K562 (cell line): ENCODE measurements around the gene SLC25A20.

Experiments
- CEBPG ChIP-seq, 3 experiments: fragments of 200-800 bp in 1 of 3; sonication (Bioruptor generic) in 1 of 3; sonication (generic) in 1 of 3; formaldehyde crosslinking in 1 of 3; IDR thresholded peaks in 2 of 3; conservative IDR thresholded peaks in 1 of 3; 2 replicates each; pipeline versions ENCODE4 v1.6.1 to v1.8.0; 2016 to 2022; ENCODE audit warnings: missing compliant biosample characterization in 2 of 3, missing genetic modification characterization in 2 of 3, mild to moderate bottlenecking in 1 of 3, missing genetic modification reagents in 1 of 3
- HDAC6 ChIP-seq: IDR thresholded peaks from 2 replicates; pipeline ENCODE4 v1.6.1; 2012; ENCODE audit warnings: low read depth, mild to moderate bottlenecking, control low read depth, inconsistent platforms, low read length, moderate library complexity
- MXI1 ChIP-seq: IDR thresholded peaks from 2 replicates; pipeline ENCODE4 v1.6.1; 2011; ENCODE audit warnings: low read depth, mild to moderate bottlenecking, improper control_type of control experiment, low read length
- NR3C1 ChIP-seq: sonication (generic); formaldehyde crosslinking; IDR thresholded peaks from 2 replicates; pipeline ENCODE4 v1.8.1; 2022; ENCODE audit warnings: missing genetic modification reagents
- POU5F1 ChIP-seq: fragments of 150-350 bp; IDR thresholded peaks from 2 replicates; pipeline ENCODE4 v1.6.1; 2014; ENCODE audit warnings: borderline replicate concordance, low read length, low read depth, mild to moderate bottlenecking; ENCODE audit not compliant: partially characterized antibody
- SRSF1 ChIP-seq: fragments of 200-400 bp; formaldehyde crosslinking; IDR thresholded peaks from 2 replicates; pipeline ENCODE4 v1.6.1; 2017; ENCODE audit warnings: mild to moderate bottlenecking, low read depth, low read length, moderate library complexity
- TEAD1 ChIP-seq, 2 experiments: fragments of 450-650 bp in 1 of 2; sonication (generic) in 1 of 2; formaldehyde crosslinking; IDR thresholded peaks; 2 replicates each; pipeline versions ENCODE4 v1.4.0 to v1.8.0; 2020 to 2022; ENCODE audit warnings: mild to moderate bottlenecking in 2 of 2, missing genetic modification reagents in 1 of 2
- ZNF766 ChIP-seq: fragments of 200-800 bp; sonication (Bioruptor generic); conservative IDR thresholded peaks from 2 replicates; pipeline ENCODE4 v1.6.1; 2016; ENCODE audit warnings: missing genetic modification characterization, missing compliant biosample characterization
- TF ChIP-seq, protein P1 (sequence below): fragments of 450-650 bp; formaldehyde crosslinking; IDR thresholded peaks from 2 replicates; pipeline ENCODE4 v1.4.0; 2020; ENCODE audit warnings: mild to moderate bottlenecking, moderate library complexity
- TF ChIP-seq, protein P2 (sequence below), 3 experiments: IDR thresholded peaks in 2 of 3; conservative IDR thresholded peaks in 1 of 3; 2 replicates each; pipeline ENCODE4 v1.5.1; 2011 to 2012; ENCODE audit warnings: low read length in 3 of 3, mild to moderate bottlenecking in 3 of 3, control low read depth in 2 of 3, improper control_type of control experiment in 1 of 3, inconsistent platforms in 1 of 3, low read depth in 1 of 3, mixed read lengths in 1 of 3, moderate library complexity in 1 of 3; ENCODE audit not compliant: insufficient read depth in 2 of 3
- TF ChIP-seq, protein P3 (sequence below): sonication (generic); formaldehyde crosslinking; IDR thresholded peaks from 2 replicates; pipeline ENCODE4 v1.8.1; 2023; ENCODE audit warnings: mild to moderate bottlenecking, missing genetic modification reagents

DNA sequence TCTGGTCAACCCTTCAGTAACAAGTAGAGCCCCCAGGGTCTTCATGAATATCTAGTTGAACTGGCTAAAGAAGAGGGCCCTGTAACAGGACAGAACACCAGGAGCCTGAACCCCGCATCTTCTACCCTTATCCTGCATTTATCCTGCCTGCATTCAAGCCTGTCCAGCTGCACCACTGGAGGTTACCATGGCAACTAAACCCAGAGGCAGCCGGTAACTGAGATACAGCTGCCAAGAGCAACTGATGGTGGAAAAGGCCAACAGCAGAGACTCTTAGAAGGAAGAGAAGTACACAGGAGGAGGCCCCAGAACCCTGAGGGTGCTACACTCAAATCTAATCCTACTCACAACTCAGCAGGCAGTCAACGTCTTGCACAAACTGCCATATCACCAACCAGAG, 47.3 kb downstream of the SLC25A20 start:
- TF ChIP-seq, protein P1, sequence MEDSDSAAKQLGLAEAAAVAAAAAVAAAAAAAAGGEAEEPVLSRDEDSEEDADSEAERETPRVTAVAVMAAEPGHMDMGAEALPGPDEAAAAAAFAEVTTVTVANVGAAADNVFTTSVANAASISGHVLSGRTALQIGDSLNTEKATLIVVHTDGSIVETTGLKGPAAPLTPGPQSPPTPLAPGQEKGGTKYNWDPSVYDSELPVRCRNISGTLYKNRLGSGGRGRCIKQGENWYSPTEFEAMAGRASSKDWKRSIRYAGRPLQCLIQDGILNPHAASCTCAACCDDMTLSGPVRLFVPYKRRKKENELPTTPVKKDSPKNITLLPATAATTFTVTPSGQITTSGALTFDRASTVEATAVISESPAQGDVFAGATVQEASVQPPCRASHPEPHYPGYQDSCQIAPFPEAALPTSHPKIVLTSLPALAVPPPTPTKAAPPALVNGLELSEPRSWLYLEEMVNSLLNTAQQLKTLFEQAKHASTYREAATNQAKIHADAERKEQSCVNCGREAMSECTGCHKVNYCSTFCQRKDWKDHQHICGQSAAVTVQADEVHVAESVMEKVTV (CRISPR knock-in tag), result no peak
- TF ChIP-seq, protein P2, sequence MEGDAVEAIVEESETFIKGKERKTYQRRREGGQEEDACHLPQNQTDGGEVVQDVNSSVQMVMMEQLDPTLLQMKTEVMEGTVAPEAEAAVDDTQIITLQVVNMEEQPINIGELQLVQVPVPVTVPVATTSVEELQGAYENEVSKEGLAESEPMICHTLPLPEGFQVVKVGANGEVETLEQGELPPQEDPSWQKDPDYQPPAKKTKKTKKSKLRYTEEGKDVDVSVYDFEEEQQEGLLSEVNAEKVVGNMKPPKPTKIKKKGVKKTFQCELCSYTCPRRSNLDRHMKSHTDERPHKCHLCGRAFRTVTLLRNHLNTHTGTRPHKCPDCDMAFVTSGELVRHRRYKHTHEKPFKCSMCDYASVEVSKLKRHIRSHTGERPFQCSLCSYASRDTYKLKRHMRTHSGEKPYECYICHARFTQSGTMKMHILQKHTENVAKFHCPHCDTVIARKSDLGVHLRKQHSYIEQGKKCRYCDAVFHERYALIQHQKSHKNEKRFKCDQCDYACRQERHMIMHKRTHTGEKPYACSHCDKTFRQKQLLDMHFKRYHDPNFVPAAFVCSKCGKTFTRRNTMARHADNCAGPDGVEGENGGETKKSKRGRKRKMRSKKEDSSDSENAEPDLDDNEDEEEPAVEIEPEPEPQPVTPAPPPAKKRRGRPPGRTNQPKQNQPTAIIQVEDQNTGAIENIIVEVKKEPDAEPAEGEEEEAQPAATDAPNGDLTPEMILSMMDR (IDR thresholded peaks at IDR 0.05 in 2 of 3, conservative IDR thresholded peaks at IDR 0.05 in 1 of 3; ENCODE audit: insufficient read depth in 2 of 3, low read depth in 1 of 3, low read length in 3 of 3), result no peak
- TF ChIP-seq, protein P3, sequence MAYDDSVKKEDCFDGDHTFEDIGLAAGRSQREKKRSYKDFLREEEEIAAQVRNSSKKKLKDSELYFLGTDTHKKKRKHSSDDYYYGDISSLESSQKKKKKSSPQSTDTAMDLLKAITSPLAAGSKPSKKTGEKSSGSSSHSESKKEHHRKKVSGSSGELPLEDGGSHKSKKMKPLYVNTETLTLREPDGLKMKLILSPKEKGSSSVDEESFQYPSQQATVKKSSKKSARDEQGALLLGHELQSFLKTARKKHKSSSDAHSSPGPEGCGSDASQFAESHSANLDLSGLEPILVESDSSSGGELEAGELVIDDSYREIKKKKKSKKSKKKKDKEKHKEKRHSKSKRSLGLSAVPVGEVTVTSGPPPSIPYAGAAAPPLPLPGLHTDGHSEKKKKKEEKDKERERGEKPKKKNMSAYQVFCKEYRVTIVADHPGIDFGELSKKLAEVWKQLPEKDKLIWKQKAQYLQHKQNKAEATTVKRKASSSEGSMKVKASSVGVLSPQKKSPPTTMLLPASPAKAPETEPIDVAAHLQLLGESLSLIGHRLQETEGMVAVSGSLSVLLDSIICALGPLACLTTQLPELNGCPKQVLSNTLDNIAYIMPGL, result no peak
- TF ChIP-seq POU5F1 (no peak), MXI1 (no peak), ZNF766 (CRISPR knock-in tag) (no peak), NR3C1 (no peak), HDAC6 (no peak), SRSF1 (no peak), TEAD1 (CRISPR knock-in tag; IDR thresholded peaks at IDR 0.05) (no peak), CEBPG (CRISPR knock-in tag; IDR thresholded peaks at IDR 0.05) (no peak), CEBPG (tag; conservative IDR thresholded peaks at IDR 0.05 in 1 of 2, IDR thresholded peaks at IDR 0.05 in 1 of 2) (no peak)
